NCI-H146 treated with DMSO at 0.1 percent for 48 hours (cell line): ENCODE results near the gene KTN1.

Experiments used
- DNase-seq: peaks from one replicate; lab custom pipeline; 2025; ENCODE audit not compliant: unreplicated experiment; lab: John Stamatoyannopoulos, UW

KTN1 gene

DNA sequence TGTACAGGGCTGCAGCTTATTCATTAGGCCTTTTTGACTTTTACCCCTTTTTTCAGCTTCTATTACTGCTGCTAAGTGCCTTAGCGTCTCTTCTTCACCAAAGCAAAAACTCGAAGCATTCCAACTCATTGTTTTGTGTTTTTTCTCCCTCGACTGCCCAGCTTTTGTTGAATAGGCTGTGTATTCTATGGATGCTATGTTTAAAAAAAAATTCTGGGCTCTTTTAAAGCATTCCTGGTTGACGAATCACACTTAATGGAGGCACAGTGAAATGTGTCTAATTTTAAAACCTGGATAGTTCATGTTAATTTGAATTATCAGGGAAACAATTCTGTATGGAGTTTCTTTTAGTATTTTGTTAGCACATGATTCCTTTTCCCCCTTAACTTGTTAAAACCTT is 29.7 kb downstream of the KTN1 start:
- DNase-seq = no peak

DNA sequence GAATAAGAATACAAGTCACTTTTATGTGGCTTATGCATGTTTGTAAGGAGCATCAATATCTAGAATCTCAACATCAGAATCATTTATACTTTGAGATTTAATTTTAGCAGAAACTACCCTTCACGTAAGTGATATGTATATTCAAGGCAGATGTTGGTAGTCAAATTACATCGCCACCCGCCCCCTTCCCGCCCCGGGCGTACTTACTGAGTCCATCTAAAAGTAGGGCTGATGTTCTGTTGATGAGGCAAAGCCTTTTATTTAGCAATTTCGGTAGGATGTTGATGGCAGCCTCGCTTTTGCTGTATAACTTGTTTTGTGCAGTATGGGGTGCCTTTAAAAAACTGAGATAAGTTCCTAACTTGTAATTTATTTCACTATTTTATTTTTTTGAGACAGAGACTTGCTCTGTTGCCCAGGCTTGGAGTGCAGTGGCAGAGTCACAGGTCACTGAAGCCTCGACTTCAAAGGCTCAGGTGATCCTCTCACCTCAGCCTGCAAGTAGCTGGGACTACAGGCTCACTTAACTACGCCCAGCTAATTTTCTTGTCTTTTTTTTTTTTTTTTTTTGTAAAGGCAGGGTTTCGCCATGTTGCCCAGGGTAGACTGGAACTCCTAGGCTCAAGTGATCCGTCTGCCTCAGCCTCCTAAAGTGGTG is 30.8 kb downstream of the KTN1 start:
- no peak for DNase-seq

DNA sequence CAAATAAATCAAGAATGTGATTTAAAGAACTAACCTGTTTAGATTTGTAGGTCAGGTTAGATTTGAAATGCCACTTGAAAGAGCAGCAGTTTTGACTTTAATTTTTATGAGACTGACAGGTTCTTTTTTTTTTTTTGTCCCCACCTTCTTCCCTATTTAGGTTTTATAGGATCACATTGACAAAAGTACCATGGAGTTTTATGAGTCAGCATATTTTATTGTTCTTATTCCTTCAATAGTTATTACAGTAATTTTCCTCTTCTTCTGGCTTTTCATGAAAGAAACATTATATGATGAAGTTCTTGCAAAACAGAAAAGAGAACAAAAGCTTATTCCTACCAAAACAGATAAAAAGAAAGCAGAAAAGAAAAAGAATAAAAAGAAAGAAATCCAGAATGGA is 31.9 kb downstream of the KTN1 start:
- DNase-seq = no peak

DNA sequence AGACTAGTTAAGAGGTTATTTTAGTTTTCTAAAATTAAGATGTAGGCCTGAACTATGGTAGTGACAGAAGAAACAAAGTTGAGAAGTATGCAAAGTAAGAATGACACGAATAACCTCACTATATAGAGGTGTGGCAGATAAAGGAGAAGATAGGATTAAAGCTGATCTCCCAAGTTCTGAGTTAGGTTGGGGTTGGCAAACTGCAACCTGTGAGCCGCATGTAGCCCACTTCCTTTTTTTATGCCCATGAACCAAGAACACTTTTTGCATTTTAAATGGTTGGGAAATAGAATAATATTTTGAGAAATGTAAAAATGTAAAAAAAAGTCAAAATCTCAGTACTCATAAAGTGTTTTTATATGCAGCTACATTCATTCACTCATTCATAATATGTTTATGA is 34.3 kb downstream of the KTN1 start:
- no peak for DNase-seq

DNA sequence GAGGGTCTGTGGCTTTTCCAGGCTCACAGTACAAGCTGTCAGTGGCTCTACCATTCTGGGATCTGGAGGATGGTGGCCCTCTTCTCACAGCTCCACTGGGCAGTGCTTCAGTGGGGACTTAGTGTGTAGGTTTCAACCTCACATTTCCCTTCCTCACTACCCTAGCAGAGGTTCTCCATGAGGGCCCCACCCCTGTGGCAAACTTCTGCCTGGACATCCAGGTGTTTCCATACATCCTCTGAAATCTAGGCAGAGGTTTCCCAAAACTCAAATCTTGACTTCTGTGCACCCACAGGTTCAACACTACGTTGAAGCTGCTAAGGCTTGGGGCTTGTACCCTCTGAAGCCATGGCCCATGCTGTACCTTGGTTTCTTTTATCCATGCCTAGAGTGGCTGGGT is 40.3 kb downstream of the KTN1 start:
- no peak for DNase-seq

DNA sequence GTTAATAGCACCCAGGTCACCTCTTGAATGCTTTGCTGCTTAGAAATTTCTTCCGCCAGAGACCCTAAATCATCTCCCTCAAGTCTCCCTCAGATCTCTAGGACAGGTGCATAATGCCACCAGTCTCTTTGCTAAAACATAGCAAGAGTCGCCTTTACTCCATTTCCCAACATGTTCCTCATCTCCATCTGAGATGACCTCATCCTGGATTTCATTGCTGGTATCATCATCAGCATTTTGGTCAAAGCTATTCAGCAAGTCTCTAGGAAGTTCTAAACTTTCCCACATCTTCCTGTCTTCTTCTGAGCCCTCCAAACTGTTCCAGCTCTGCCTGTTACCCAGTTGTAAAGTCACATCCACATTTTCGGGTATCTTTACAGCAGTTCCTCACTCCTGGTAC is 41.0 kb downstream of the KTN1 start:
- no peak for DNase-seq

DNA sequence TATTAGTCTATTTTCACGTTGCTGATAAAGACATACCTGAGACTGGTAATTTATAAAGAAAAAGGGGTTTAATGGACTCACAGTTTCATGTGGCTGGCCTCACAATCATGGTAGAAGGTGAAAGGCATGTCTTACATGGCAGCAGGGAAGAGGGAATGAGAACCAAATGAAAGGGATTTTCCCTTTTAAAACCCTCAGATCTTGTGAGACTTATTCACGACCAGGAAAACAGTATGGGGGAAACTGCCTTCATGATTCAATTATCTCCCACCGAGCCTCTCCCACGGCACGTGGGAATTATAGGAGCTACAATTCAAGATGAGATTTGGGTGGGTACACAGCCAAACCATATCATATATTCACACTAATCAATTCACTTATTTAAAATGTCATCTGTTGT is 41.4 kb downstream of the KTN1 start:
- no peak for DNase-seq

DNA sequence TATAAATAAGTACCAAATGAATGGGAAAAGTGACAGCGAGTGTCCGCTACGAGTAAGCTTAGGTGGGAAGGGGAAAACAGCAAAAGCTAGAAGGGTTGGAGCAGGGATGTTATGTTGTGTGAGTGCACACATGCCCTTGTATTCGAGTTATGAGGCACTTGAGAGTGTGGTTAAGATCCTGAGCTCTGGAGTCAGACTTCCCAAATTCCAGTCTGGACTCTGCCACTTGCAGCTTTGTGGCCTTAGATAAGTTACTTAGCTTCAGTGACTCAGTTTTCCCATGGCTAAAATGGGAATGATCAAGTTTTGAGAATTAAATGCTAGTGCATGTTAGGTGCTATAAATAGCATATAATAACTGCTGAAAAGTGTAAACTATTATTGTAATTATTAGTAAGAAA is 44.9 kb downstream of the KTN1 start:
- no peak for DNase-seq

DNA sequence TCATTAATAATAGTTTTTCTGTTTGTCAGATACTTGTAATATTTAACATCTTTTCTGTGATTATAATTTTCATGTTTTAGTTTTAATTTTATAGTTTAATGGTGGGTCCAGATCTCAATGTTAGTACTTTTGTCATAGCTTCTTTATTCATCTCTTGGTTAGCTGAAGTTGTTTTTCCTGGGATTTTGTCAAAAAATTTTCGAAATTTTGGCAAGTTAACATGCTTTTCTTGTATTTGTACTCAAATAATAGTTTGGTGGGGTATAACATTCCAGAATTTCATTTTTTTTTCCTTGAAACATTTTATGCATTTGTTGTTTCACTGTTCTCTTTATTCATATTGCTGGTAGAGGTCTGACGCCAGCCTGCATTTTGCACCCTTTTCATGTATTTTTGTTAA is 45.5 kb downstream of the KTN1 start:
- no peak for DNase-seq

DNA sequence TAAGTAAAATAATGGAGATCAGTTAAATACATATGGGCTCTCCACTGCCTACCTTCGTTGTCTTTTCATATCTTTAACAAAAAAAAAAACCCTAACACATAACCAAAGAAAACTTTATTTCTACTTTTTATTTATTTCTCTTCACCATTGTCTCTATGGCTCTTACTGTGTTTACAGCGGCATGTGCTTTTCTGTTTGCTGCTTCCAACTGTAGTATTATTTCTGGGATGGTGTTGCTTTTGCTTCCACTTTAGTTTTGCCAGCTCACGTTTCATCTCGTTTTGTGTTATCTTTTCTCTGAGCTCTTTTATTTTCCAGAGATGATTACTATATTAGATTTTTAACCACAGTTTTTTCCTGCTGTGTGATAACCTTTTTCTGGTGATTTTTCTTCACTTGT is 46.1 kb downstream of the KTN1 start:
- DNase-seq = no peak

DNA sequence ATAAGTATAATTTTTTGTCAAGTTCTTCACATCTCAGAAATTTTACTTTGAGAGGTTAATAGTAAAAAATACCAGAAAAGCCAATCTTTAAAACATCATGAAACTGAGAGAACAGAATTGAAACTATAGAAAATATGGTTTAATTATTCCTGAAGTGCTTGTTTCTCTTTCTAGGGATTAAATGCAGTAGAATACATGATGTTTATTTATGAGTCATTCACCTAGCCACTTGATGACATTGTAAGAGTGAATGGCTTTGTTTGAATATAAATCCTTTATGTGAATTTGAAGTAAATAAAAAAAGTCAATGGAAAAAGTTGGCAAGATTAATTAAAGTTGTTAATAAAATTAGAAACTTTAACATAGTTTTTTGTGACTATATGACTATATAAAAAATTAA is 48.4 kb downstream of the KTN1 start:
- no peak for DNase-seq

DNA sequence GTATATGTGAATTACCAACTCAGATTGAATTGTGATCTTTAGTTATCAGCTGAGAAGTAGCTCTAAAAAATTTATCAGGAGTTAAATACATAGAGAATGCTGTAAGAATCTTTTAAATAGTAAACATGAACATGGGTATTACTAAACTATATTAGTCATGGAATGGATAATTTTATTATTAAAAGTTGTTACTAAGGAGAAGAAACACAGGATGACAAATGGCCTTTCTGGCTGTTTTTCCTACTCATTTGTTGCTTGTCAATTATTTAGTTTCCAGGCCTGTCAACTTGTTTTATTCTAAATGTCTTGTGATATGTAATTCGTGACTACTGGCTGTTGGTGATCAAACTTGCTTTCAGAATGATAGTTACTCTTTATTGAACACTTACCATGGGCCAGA is 58.7 kb downstream of the KTN1 start:
- DNase-seq = no peak

DNA sequence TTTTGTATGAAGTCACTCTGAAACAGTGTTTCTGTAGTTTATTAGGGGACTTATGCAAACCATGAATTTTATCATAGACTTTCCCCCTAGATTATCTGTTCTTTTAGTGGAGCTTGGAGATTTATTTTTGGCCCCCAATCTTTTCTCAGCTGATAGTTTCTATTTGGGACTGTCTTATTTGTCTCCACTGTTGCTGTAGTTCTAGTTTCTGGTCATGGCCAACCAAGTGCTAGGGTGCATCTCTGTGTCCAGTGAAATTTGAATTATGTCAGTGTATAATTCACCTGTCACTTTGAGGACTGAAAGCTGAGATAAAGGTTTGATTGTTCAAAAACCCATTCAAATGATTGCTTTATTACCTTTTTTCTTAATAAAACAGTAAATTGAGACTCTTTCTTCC is 61.3 kb downstream of the KTN1 start:
- no peak for DNase-seq

DNA sequence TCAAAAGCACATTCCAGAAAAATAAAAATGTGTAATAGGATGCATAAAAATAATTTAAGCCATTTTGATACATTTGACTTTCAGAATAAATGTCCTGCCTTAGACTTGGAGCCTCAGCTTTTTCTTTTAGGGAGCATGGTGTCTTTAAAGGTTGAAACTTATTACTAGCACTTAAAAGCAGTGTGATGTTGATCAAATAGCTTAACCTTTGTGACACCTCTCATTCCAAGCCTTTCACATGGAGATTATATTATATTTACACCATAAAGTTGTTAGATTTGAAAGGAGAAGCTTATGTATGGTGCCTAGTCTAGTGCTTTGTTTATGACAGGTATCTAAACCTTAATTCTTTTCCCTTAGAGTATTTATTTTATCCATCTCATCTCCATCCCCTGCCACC is 61.9 kb downstream of the KTN1 start:
- DNase-seq = no peak

DNA sequence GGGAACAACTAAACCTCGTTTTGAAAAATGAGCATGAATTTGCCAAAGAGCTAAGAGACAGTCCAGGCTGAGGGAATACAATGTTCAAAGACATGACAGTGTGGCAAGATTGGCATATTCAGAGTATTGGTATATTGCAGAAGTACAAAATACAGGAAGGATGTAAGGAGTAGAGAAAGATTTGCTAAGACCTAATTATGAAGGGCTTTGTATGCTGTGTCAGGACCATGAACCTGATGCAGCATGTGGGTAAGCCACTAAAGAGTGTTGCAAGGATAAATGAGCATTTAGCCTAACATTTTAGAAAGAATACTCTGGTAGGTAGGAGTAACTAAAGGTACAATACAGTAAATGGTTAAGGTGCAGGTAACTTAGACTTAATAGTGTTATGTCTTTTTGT is 65.1 kb downstream of the KTN1 start:
- DNase-seq = no peak

DNA sequence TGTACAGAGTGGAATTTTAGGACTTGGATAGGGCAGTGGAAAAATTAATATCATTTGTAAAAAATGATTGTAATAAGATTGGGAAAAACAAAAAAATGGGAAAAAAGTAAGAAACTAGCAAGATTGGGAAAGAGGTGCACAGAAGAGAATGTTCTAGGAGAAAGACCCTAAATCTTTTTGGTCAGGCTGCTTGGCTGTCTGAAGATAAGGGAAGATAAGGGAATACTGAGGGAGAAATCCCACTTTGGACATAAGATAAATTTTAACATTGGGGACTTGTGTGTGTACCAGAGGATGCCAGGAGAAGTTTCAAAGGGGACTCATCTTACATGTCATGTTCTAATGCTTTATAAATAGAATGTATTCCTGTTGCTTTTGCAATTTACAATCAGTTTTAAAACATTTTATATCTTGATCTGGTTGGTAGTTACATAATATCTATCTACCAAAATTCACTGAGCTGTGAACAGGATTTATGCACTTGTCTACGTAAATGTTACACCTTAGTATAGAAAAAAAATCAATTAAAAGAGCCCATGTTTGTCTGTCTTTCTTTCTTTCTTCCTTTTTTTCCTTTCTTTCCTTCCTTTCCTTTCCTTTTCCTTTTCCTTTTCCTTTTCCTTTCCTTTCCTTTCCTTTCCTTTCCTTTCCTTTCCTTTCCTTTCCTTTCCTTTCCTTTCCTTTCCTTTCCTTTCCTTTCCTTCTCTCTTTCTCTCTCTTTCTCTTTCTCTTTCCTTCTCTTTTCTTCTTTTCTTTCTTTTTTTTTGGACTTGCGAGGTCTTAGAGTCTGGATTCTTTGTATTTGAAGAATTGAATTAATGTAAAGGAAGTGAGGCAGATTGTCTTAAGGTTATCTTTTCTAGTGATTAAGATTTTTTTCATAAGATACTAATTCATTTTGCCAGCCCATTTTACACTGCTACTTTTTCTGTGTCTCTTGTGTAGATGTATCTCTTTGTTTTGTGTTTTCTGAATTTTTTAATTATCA is 66.1 kb downstream of the KTN1 start:
- DNase-seq = no peak

DNA sequence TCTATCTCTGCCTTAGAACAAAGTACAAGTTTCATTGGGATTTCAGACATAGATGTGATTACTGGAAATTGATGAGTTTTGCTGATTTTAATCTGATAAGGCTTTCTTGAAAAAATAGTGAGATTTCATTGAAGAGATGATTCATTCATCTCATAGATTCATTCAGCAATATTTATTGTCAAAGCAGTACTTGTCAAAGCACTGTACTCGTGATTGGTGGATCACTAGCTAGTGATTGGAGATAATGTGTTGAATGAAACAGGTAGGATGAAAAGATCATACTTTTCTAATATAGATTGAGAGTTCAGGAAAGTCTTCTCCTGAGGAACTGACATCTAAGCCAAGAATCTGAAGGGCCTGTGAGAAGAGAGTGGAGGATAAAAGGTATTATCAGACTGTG is 71.0 kb downstream of the KTN1 start:
- DNase-seq = no peak

DNA sequence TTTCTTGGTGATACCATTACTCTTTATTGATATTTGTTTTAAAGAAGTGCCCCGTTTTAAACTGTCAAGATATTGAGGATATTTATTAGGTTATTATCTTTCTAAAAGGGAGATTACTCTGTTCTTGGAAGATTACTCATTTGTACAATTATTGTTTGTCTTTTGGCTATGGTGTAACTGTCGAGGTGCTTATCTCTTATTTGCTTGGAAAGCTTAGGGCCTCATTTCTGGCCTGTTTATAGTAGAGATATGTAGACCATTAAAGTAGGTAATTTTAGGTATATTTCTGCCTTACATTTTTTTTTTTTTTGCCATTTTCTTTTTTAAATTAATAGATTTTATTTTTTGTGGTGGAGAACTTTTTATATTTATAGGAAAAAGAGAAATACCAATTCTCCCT is 74.2 kb downstream of the KTN1 start:
- no peak for DNase-seq

DNA sequence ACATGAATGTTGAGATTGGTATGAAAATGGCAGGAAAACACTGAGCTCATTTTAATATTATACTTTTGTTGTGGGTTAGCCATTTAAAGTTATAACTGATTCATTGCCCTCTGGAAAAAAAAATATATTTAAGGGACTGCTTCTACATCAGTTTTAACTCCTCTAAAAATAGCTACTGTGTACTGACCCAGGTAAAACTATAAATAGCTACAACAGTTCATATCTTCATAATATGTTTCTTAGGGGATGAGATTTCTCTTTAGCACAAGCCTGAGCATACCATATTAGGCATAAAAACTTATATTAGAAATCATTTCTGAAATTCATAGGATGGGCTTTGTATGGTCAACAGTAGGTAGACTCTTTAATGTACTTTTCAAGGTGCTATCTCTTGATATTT is 81.0 kb downstream of the KTN1 start:
- DNase-seq = no peak

DNA sequence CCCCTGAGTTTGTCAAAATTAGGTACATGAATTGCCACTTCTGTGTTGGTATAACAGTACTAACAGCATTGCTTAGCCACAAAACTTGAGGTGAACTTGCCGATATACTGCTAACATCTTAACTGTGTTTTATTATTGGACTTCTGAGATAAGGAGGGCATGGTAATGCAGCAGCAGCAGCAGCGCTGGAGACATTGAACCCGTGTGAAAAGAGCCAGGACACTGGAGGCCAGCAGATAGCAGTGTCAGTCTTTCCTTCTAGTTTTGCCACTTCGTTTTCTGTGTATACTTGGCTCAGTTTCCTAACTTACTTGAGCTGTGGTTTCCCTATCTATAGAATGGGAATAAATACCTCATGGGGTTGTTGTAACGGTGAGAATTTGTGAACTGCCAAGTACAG is 82.7 kb downstream of the KTN1 start:
- DNase-seq = no peak

DNA sequence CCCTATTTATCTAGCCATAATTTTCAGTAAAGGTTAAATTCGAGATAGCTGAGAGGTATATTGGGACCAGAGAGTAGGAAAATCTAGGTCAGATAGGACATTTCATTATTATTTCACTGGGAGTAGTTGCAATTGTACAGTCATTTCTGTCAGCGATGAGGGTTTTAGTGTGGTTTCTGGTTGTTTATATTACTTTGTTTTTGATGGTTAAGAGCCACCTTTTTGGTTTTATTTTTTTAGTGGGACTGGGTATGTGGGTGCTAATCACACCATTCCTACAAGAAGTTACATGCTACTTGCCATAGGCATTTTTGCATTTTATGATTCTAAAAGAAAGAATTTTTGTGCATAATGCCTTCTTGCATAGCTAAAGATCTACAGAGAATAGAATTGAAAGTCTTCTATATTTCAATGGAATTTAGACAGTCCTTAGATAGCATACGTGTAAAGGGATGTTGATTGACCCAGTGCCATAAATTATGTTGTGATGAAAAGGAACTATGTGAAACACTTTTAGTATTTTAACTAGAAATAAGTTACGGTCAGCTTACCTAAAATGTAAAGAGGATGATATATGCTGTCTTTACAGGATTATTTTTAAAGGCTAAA is 85.2 kb downstream of the KTN1 start:
- no peak for DNase-seq

DNA sequence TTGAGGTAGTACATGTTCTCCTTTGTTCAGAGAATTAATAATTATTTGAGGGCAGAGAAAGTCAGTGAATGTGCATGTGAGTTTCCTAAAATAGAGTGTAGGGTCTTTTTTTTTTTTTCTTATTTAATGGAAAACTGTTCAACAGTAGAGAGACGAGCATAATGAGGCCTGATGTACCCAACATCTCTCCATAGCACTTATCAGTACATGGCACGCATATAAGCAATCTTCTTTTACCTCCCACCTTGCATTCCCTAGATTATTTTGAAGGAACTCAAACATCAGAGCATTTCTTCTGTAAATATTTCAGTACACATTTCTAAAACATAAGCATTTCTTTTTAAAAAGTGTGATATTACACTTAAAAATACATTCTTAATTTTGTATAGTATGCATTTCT is 87.8 kb downstream of the KTN1 start:
- no peak for DNase-seq
